ENCODE data around the gene ZNF555.

GRCh38 chr19:2834294-2834871, 6.9 kb upstream of the ZNF555 start:
- TF ChIP-seq CTCF (IDR thresholded peaks at IDR 0.05) (no peak), POLR2AphosphoS5 (IDR thresholded peaks at IDR 0.05) (no peak)

Data from upper lobe of left lung (tissue), 4 donors.